Upper lobe of left lung (tissue), 6 donors: ENCODE results near the gene DMAC2. TPM values are rescaled to one million over a fixed set of nuclear protein-coding genes. Genes with fewer than 3 reads are reported as not detected.
"Not testable (repeated sequence)": the region's sequence is repeated elsewhere in the genome, so short reads cannot be mapped to it uniquely, and the experiment has no call there.

Source experiments
- ATAC-seq, 2 donors: fragments of 200-7000 bp; cut with Tn5 transposase; one replicate each; pipeline ENCODE4 v1.9.1; 2022; ENCODE audit warnings: mild to moderate bottlenecking in 2 of 2, moderate library complexity in 2 of 2; ENCODE audit not compliant: low FRiP score in 2 of 2
- DNase-seq, 2 donors: peaks; one replicate each; pipeline ENCODE4 v3.0.0-alpha.2; 2019 to 2020
- H3K27ac ChIP-seq, 4 donors: fragments of 200-600 bp; sonication (generic); one replicate each; pipeline ENCODE4 v1.5.1; 2016 to 2019
- H3K27me3 ChIP-seq, 4 donors: fragments of 200-600 bp; sonication (generic); one replicate each; pipeline ENCODE4 v1.5.1; 2017 to 2019
- H3K36me3 ChIP-seq, 4 donors: fragments of 200-600 bp; sonication (generic); one replicate each; pipeline ENCODE4 v1.5.1; 2016 to 2019
- H3K4me1 ChIP-seq, 4 donors: fragments of 200-600 bp; sonication (generic); one replicate each; pipeline ENCODE4 v1.5.1; 2018 to 2019
- H3K4me3 ChIP-seq, 4 donors: fragments of 200-600 bp; sonication (generic); one replicate each; pipeline ENCODE4 v1.5.1; 2017 to 2019; ENCODE audit warnings: mild to moderate bottlenecking in 2 of 4, moderate library complexity in 1 of 4
- H3K9me3 ChIP-seq, 4 donors: fragments of 200-600 bp; sonication (generic); one replicate each; pipeline ENCODE4 v1.5.1; 2018 to 2019
- EP300 ChIP-seq, 4 donors: sonication (generic); formaldehyde crosslinking; IDR thresholded peaks; one replicate each; pipeline ENCODE4 v1.5.1; 2017; ENCODE audit warnings: antibody characterized with exemption in 4 of 4, control low read depth in 2 of 4
- POLR2A ChIP-seq, 4 donors: fragments of 450-650 bp; IDR thresholded peaks; one replicate each; pipeline ENCODE4 v1.5.1; 2016 to 2017; ENCODE audit warnings: antibody characterized with exemption in 4 of 4, mild to moderate bottlenecking in 2 of 4
- POLR2AphosphoS5 ChIP-seq, 2 donors: sonication (generic); formaldehyde crosslinking; IDR thresholded peaks; one replicate each; pipeline ENCODE4 v1.5.1; 2017; ENCODE audit warnings: antibody characterized with exemption in 2 of 2
- WGBS, 2 donors: methylation state at CpG; one replicate each; pipeline ENCODE4 v1.1.5; 2017 to 2018; 5-methylcytosine and 5-hydroxymethylcytosine counted together
- total RNA-seq, 6 donors: library from RNA; depleted of rRNA in 4 of 6; stranded (reverse); fragments of >200 nt in 4 of 6; gene quantifications; one replicate each; pipeline versions ENCODE4 v1.1.0 to v1.2.1, GENCODE V29; 2016 to 2021
- TF ChIP-seq, protein P1 (sequence below), 6 experiments: fragments of 450-650 bp in 4 of 6; fragments of 200-600 bp in 2 of 6; sonication (generic) in 2 of 6; IDR thresholded peaks; one replicate each; pipeline ENCODE4 v1.5.1; 2016 to 2019; ENCODE audit warnings: antibody characterized with exemption in 6 of 6
- donor health status: DM: no; HTN: no; CAD: no; lungs with moderate emphysema.
- donor health status: DM: no; HTN: yes; CAD: no; lungs with severe emphysema.

Gene DMAC2
- total RNA-seq, 6 donors from 2014 or later, result 28.9 to 63.1 (median 38.3) TPM

DNA sequence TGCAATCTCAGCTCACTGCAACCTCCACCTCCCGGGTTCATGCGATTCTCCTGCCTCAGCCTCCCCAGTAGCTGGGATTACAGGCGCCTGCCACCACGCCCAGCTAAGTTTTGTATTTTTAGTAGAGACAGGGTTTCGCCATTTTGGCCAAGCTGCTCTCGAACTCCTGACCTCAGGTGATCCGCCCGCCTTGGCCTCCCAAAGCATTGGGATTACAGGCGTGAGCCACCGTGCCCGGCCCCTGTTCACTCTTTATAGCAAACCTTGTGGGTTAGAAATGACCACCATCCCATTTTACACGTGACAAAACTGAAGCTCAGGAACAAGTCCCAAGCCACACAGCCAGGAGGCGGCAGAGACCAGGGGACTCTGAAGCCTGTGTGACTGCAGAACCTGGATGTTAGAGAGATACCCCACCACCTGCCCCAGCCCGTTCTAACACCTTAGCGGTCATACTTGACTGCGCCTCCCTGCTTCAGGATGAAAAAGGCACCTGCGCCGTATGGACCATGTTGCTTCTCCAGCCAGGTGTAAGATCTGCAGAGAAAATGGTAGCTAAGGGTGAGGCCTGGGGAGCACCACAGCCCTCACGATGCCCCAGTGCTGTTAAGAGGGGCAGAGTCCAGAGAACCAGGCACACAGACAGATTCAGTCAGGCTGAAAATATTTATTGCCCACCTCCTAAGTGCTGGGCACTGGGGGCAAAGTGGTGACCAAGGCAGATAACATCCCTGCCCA, 3.6 kb downstream of the DMAC2 start:
- peaks cover 10 to 51% (median 36%) of the 10 kb centered on the region in 4 donors for H3K36me3 ChIP-seq
- H3K27me3 ChIP-seq, result no peaks in the 10 kb centered on the region
- WGBS, 2 donors, result 93 to 94% methylated on average over 18 to 19 of the region's 19 CpGs
- no peak overlapping the region for H3K4me3 ChIP-seq
- no peak for TF ChIP-seq POLR2A (IDR thresholded peaks at IDR 0.05)
- TF ChIP-seq POLR2AphosphoS5 (IDR thresholded peaks at IDR 0.05), result no peak
- TF ChIP-seq, protein P1, sequence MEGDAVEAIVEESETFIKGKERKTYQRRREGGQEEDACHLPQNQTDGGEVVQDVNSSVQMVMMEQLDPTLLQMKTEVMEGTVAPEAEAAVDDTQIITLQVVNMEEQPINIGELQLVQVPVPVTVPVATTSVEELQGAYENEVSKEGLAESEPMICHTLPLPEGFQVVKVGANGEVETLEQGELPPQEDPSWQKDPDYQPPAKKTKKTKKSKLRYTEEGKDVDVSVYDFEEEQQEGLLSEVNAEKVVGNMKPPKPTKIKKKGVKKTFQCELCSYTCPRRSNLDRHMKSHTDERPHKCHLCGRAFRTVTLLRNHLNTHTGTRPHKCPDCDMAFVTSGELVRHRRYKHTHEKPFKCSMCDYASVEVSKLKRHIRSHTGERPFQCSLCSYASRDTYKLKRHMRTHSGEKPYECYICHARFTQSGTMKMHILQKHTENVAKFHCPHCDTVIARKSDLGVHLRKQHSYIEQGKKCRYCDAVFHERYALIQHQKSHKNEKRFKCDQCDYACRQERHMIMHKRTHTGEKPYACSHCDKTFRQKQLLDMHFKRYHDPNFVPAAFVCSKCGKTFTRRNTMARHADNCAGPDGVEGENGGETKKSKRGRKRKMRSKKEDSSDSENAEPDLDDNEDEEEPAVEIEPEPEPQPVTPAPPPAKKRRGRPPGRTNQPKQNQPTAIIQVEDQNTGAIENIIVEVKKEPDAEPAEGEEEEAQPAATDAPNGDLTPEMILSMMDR (IDR thresholded peaks at IDR 0.05), result no peak
- TF ChIP-seq EP300 (IDR thresholded peaks at IDR 0.05), result no peak
- peak in 1 of 2 donors; percentile 16 for DNase-seq
- no peak for ATAC-seq
- H3K27ac ChIP-seq, result no peak overlapping the region
- H3K4me1 ChIP-seq, result peaks cover 4 to 29% (median 12%) of the 10 kb centered on the region in 4 donors
- no peaks in the 10 kb centered on the region for H3K9me3 ChIP-seq

DNA sequence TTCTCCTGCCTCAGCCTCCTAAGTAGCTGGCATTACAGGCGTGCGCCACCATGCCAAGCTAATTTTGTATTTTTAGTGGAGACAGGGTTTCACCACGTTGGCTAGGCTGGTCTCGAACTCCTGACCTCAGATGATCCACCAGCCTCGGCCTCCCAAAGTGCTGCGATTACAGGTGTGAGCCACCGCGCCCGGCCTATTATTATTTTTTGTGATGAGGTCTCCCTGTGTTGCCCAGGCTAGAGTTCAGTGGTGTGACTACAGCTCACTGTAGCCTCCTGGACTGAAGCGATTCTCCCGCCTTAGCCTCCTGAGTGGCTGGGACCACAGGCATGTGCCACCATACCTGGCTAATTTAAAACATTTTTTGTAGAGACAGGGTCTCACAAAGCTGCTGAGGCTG, 4.3 kb downstream of the DMAC2 start:
- WGBS, 2 donors, result 93 to 97% methylated on average over 11 of the region's 11 CpGs
- not testable (repeated sequence) for H3K27ac ChIP-seq, H3K27me3 ChIP-seq, ATAC-seq, H3K4me3 ChIP-seq, H3K9me3 ChIP-seq, DNase-seq
- Histone ChIP-seq H3K4me1 (peaks cover 4 to 31% (median 11%) of the 10 kb centered on the region in 4 donors), H3K36me3 (peaks cover 10 to 56% (median 36%) of the 10 kb centered on the region in 4 donors)

DNA sequence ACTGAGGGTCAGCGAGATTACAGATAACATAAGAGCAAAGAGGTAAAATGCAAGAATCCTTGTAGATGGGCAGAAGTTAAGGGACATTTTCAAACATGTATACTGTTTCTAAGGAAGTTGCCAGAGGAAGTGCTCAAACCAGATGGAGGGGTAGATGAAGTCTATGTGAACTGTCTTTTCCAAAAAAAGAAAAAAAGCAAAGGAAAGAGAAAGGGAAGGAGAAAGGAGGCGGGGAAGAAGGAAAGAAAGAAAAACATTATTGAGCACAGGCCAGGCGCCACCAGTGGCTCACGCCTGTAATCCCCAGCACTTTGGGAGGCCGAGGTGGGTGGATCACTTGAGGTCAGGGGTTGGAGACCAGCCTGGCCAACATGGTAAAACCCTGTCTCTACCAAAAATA, 5.3 kb downstream of the DMAC2 start:
- 75% methylated on average over 5 of the region's 5 CpGs for WGBS, 2 donors
- DNase-seq, result no peak

DNA sequence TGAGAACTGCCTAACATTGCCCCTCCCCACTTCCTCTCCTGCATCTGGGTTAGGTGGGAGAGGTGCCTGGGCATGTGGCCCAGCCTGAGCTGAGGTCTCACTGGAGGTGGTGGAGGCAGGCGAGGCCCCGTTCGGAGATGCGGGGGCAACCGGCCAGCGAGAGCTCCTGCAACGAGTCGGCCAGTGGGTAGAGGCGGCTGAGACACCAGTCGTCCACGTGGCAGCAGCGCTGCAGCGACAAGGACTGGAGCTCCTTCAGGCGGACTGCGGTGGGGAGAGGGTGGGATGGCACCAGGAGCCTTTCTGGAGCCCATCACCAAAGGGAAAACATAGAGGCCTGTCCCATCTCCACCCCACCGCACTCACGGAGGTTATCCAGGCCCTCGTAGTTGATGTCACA, 6.5 kb downstream of the DMAC2 start:
- Histone ChIP-seq H3K36me3 (peaks cover 10 to 55% (median 36%) of the 10 kb centered on the region in 4 donors), H3K27ac (no peak overlapping the region), H3K9me3 (no peaks in the 10 kb centered on the region), H3K4me3 (no peak overlapping the region), H3K27me3 (no peaks in the 10 kb centered on the region), H3K4me1 (peaks cover 7 to 27% (median 9%) of the 10 kb centered on the region in 4 donors)
- WGBS, 2 donors, result 91 to 94% methylated on average over 12 to 18 of the region's 18 CpGs
- ATAC-seq, result no peak
- no peak for TF ChIP-seq EP300 (IDR thresholded peaks at IDR 0.05)
- TF ChIP-seq, protein P1 (IDR thresholded peaks at IDR 0.05), result no peak
- no peak for TF ChIP-seq POLR2AphosphoS5 (IDR thresholded peaks at IDR 0.05)
- TF ChIP-seq POLR2A (IDR thresholded peaks at IDR 0.05), result no peak
- DNase-seq, result peak in 1 of 2 donors; percentile 59

More for the DNA sequence above, 5.3 kb downstream of the DMAC2 start:
- TF ChIP-seq, protein P1 (IDR thresholded peaks at IDR 0.05), result no peak
- TF ChIP-seq POLR2A (IDR thresholded peaks at IDR 0.05) (no peak), EP300 (IDR thresholded peaks at IDR 0.05) (no peak), POLR2AphosphoS5 (IDR thresholded peaks at IDR 0.05) (no peak)
- ATAC-seq, result no peak
- Histone ChIP-seq H3K9me3 (no peaks in the 10 kb centered on the region), H3K27me3 (no peaks in the 10 kb centered on the region), H3K4me3 (no peak overlapping the region), H3K36me3 (peaks cover 10 to 56% (median 36%) of the 10 kb centered on the region in 4 donors), H3K27ac (no peak overlapping the region), H3K4me1 (peaks cover 0 to 26% (median 6%) of the 10 kb centered on the region in 4 donors)

DNA sequence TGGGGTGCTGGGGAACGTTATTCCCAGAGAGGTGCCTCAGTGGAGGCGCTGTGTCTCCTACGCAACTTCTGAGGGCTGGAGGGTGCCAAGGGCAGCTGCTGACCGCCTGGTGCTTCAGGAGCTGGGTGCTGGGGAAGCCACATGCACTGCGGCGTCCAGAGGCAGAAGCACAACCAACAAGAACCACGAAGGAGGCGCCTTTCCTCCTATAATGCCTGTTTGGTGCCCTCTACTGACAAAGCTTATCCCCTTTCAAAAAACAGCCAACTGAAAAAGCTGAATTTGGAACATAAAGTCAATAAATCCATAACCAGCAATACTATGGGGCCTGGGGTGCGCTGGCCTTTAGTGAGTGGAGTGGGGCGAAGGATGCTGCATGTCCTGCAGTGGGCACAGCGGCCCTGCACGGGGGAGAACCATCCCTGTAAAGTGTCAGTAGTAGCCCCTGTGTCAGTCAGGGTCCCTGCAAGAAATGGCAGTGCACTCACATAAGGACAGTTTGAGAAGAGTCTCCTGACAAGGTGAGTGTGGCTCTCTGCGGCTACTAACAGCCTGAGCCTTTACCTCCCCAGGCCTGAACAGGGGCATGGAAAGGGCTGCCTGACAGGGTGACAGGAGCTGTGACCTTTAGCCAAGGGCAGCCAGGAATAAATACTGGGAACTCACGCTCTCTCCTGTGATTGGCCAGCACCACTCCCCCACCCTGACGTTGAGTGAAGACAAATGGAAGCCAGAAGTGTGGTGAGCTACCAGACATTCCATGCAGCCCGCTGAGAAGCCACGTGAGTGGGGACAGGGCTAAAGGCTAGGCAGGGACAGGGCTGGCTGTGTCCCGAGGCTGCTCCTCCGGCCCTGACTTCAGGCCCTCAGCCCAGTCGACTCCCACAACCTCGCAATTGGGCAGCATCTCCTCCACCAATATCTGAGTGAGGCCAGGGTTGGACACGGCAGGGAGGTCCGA, 8.0 kb downstream of the DMAC2 start:
- no peaks in the 10 kb centered on the region for H3K9me3 ChIP-seq
- peak overlapping the region in 1 of 4 donors; percentile 5 for H3K27ac ChIP-seq
- whole genome bisulfite sequencing, 2 donors, result 76 to 79% methylated on average over 18 to 23 of the region's 23 CpGs
- H3K4me3 ChIP-seq, result no peak overlapping the region
- H3K27me3 ChIP-seq, result no peaks in the 10 kb centered on the region
- ATAC-seq (no peak), DNase-seq (peak in 1 of 2 donors; percentile 63)
- no peak for TF ChIP-seq POLR2A (IDR thresholded peaks at IDR 0.05)
- TF ChIP-seq POLR2AphosphoS5 (IDR thresholded peaks at IDR 0.05), result no peak
- no peak for TF ChIP-seq EP300 (IDR thresholded peaks at IDR 0.05)
- TF ChIP-seq, protein P1 (IDR thresholded peaks at IDR 0.05), result peak in 2 of 6 experiments; percentile 7 to 39
- H3K36me3 ChIP-seq, result peaks cover 10 to 45% (median 31%) of the 10 kb centered on the region in 4 donors
- peaks cover 17 to 36% (median 21%) of the 10 kb centered on the region in 4 donors for H3K4me1 ChIP-seq
